Measurements from ENCODE around the gene PPM1N. TPM values are rescaled to one million over a fixed set of nuclear protein-coding genes. Genes with fewer than 3 reads are reported as not detected.
A peak's percentile ranks its signal among the peaks of the same experiment; 100 is the strongest.

PPM1N gene
- total and polyA plus RNA-seq, 2 of the 13 experiments (the other 11 are each of a cell fraction or from before 2014, with no cell fraction given): 0.31 to 1.8 TPM

- TF ChIP-seq ZSCAN22 (CRISPR knock-in tag; IDR thresholded peaks at IDR 0.05) (no peak), ZBTB43 (CRISPR knock-in tag; conservative IDR thresholded peaks at IDR 0.05) (no peak), ZNF432 (CRISPR knock-in tag; IDR thresholded peaks at IDR 0.05; ENCODE audit: borderline replicate concordance) (no peak), GATAD1 (CRISPR knock-in tag; IDR thresholded peaks at IDR 0.05) (peak; percentile 52), HOMEZ (CRISPR knock-in tag; IDR thresholded peaks at IDR 0.05; ENCODE audit: low read depth) (no peak), FOXK2 (IDR thresholded peaks at IDR 0.05) (no peak), EP300 (IDR thresholded peaks at IDR 0.05; ENCODE audit: low read depth in 2 of 2, low read length in 2 of 2) (peak in 1 of 2 experiments; percentile 33; a peak in 1 of 4 replicates), EP300 (CRISPR knock-in tag; IDR thresholded peaks at IDR 0.05; ENCODE audit: borderline replicate concordance) (no peak), SP140L (CRISPR knock-in tag; IDR thresholded peaks at IDR 0.05; ENCODE audit: borderline replicate concordance) (no peak), TBP (CRISPR knock-in tag; IDR thresholded peaks at IDR 0.05) (no peak), ZNF850 (CRISPR knock-in tag; conservative IDR thresholded peaks at IDR 0.05) (0 out of 2 replicates have a peak, but pooled peaks have one; percentile 40), REL (CRISPR knock-in tag; conservative IDR thresholded peaks at IDR 0.05) (no peak), JUNB (CRISPR knock-in tag; IDR thresholded peaks at IDR 0.05; ENCODE audit: borderline replicate concordance) (no peak), IRF1 (CRISPR knock-in tag; IDR thresholded peaks at IDR 0.05; ENCODE audit: low read depth) (no peak), NFE2L2 (IDR thresholded peaks at IDR 0.05; ENCODE audit: low read length) (no peak), ZNF354B (CRISPR knock-in tag; IDR thresholded peaks at IDR 0.05) (no peak), ZNF780A (CRISPR knock-in tag; IDR thresholded peaks at IDR 0.05) (no peak), HDAC6 (IDR thresholded peaks at IDR 0.05; ENCODE audit: low read depth, low read length) (no peak), SALL1 (CRISPR knock-in tag; IDR thresholded peaks at IDR 0.05) (peak; percentile 51; the same call in 1 of the 2 replicates), ZNF24 (IDR thresholded peaks at IDR 0.05) (no peak), ZNF644 (CRISPR knock-in tag; IDR thresholded peaks at IDR 0.05; ENCODE audit: low read depth) (no peak), ZBTB46 (CRISPR knock-in tag; IDR thresholded peaks at IDR 0.05; ENCODE audit: borderline replicate concordance) (no peak), NR2F2 (IDR thresholded peaks at IDR 0.05; ENCODE audit: borderline replicate concordance, low read depth) (no peak), NCOA5 (CRISPR knock-in tag; IDR thresholded peaks at IDR 0.05) (no peak), PAWR (CRISPR knock-in tag; IDR thresholded peaks at IDR 0.05; ENCODE audit: borderline replicate concordance) (no peak), ZBTB20 (CRISPR knock-in tag; IDR thresholded peaks at IDR 0.05; ENCODE audit: borderline replicate concordance, low read depth) (no peak; the same call in 1 of the 2 replicates), MIXL1 (CRISPR knock-in tag; IDR thresholded peaks at IDR 0.05) (no peak)
These were observed 8.2 kb downstream of the PPM1N start (continued) for GRCh38 chr19:45506246-45506988.
